A549 (cell line): ENCODE data around the gene PUM1.

Source experiments
- CBX2 ChIP-seq: fragments of 200-600 bp; sonication (generic); IDR thresholded peaks from 2 replicates; pipeline ENCODE4 v1.6.1; 2016; ENCODE audit warnings: low read depth, mild to moderate bottlenecking, borderline replicate concordance
- CHD4 ChIP-seq: fragments of 200-600 bp; sonication (generic); IDR thresholded peaks from 2 replicates; pipeline ENCODE4 v1.6.1; 2016; ENCODE audit warnings: antibody characterized with exemption, mild to moderate bottlenecking, borderline replicate concordance
- EP300 ChIP-seq, 2 experiments: fragments of >200 bp; sonication (Bioruptor Twin); formaldehyde crosslinking; IDR thresholded peaks; 2 replicates in 1 of 2; 3 replicates in 1 of 2; pipeline ENCODE4 v1.6.1; 2016 to 2017
- JUNB ChIP-seq: fragments of >200 bp; sonication (Bioruptor Twin); formaldehyde crosslinking; IDR thresholded peaks from 2 replicates; pipeline ENCODE4 v1.6.1; 2016
- NFE2L2 ChIP-seq: fragments of 150-350 bp; conservative IDR thresholded peaks from 2 replicates; pipeline ENCODE4 v1.6.1; 2014; ENCODE audit warnings: low read length
- NR3C1 ChIP-seq: fragments of >200 bp; sonication (Bioruptor Twin); formaldehyde crosslinking; IDR thresholded peaks from 3 replicates; pipeline ENCODE4 v1.6.1; 2017
- POLR2A ChIP-seq: IDR thresholded peaks from 2 replicates; pipeline ENCODE4 v1.6.1; 2012; ENCODE audit warnings: mild to moderate bottlenecking, low read length
- RAD21 ChIP-seq, 2 experiments: fragments of >200 bp in 1 of 2; sonication (Bioruptor Twin) in 1 of 2; formaldehyde crosslinking in 1 of 2; IDR thresholded peaks in 1 of 2; conservative IDR thresholded peaks in 1 of 2; 2 replicates in 1 of 2; 3 replicates in 1 of 2; pipeline ENCODE4 v1.6.1; 2012 to 2018; ENCODE audit warnings: inconsistent platforms in 1 of 2
- RARB ChIP-seq: fragments of 250-450 bp; sonication (Bioruptor Pico); IDR thresholded peaks from 2 replicates; pipeline ENCODE4 v1.8.0; 2021; ENCODE audit warnings: mild to moderate bottlenecking, moderate library complexity
- ZSCAN20 ChIP-seq: fragments of 250-450 bp; sonication (Bioruptor Pico); IDR thresholded peaks from 2 replicates; pipeline ENCODE4 v1.8.0; 2022; ENCODE audit warnings: mild to moderate bottlenecking, moderate library complexity
- TF ChIP-seq, protein P1 (sequence below): fragments of >200 bp; sonication (Bioruptor Twin); formaldehyde crosslinking; IDR thresholded peaks from 3 replicates; pipeline ENCODE4 v1.5.1; 2016
- TF ChIP-seq, protein P2 (sequence below): fragments of >200 bp; sonication (Bioruptor Twin); formaldehyde crosslinking; IDR thresholded peaks from 3 replicates; pipeline ENCODE4 v1.6.1; 2016
- TF ChIP-seq, protein P3 (sequence below): IDR thresholded peaks from 2 replicates; pipeline ENCODE4 v1.6.1; 2012

DNA sequence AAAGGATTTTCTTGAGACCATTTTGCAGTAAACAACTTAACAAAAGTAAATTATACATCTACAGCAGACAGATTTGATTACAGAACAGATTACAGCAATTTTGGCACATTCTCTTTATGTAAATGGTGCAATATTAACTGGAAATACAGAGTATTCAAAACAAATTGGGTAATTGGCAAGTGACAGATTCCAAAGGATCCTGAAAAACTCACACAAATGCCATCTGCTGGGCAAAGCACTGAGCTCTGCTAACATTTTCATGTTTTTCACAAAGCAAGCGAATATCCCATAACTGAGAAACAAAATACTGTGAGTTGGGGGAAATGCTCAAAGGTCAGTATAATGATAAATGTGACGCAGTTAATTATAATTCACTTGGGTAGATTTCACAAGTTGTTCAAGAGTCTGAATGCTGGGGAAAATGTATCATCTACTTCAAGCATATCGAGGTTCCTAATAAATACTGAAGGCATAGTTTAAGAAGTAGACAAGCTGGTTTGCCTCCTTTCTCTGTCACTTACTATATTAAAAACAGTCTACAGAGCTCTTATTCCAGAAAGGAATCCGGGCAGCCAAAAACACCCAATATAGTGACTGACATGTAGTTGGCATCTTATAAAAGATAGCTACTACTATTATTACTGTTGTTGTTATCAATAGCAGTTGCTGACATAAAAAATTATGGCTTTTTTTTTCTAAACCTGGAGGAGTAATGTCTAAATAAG is 81.2 kb downstream of the PUM1 start:
- TF ChIP-seq, protein P1, sequence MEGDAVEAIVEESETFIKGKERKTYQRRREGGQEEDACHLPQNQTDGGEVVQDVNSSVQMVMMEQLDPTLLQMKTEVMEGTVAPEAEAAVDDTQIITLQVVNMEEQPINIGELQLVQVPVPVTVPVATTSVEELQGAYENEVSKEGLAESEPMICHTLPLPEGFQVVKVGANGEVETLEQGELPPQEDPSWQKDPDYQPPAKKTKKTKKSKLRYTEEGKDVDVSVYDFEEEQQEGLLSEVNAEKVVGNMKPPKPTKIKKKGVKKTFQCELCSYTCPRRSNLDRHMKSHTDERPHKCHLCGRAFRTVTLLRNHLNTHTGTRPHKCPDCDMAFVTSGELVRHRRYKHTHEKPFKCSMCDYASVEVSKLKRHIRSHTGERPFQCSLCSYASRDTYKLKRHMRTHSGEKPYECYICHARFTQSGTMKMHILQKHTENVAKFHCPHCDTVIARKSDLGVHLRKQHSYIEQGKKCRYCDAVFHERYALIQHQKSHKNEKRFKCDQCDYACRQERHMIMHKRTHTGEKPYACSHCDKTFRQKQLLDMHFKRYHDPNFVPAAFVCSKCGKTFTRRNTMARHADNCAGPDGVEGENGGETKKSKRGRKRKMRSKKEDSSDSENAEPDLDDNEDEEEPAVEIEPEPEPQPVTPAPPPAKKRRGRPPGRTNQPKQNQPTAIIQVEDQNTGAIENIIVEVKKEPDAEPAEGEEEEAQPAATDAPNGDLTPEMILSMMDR, result no peak
- TF ChIP-seq CBX2, result no peak
- no peak for TF ChIP-seq NFE2L2
- no peak for TF ChIP-seq NR3C1
- no peak for TF ChIP-seq RARB (CRISPR knock-in tag)
- TF ChIP-seq JUNB, result no peak
- TF ChIP-seq POLR2A, result no peak
- TF ChIP-seq, protein P2, sequence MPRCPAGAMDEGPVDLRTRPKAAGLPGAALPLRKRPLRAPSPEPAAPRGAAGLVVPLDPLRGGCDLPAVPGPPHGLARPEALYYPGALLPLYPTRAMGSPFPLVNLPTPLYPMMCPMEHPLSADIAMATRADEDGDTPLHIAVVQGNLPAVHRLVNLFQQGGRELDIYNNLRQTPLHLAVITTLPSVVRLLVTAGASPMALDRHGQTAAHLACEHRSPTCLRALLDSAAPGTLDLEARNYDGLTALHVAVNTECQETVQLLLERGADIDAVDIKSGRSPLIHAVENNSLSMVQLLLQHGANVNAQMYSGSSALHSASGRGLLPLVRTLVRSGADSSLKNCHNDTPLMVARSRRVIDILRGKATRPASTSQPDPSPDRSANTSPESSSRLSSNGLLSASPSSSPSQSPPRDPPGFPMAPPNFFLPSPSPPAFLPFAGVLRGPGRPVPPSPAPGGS, result no peak
- TF ChIP-seq, protein P3, sequence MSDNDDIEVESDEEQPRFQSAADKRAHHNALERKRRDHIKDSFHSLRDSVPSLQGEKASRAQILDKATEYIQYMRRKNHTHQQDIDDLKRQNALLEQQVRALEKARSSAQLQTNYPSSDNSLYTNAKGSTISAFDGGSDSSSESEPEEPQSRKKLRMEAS, result no peak
- TF ChIP-seq CHD4, result no peak
- no peak for TF ChIP-seq ZSCAN20 (CRISPR knock-in tag)
- TF ChIP-seq RAD21 (conservative IDR thresholded peaks at IDR 0.05 in 1 of 2, IDR thresholded peaks at IDR 0.05 in 1 of 2), result no peak
- TF ChIP-seq EP300 (IDR thresholded peaks at IDR 0.05), result no peak
